OCI-LY7 (cell line): ENCODE results near the gene NOL4L.

ENCODE experiments used
- CTCF ChIP-seq: fragments of 200-600 bp; sonication (generic); conservative IDR thresholded peaks from 2 replicates; pipeline ENCODE4 v1.5.1; 2014; ENCODE audit warnings: mild to moderate bottlenecking, antibody characterized with exemption, low read length, moderate library complexity, mixed read lengths
- EZH2phosphoT487 ChIP-seq: fragments of 200-600 bp; sonication (generic); IDR thresholded peaks from 2 replicates; pipeline ENCODE4 v1.6.1; 2018; ENCODE audit warnings: low read depth, borderline replicate concordance, mild to moderate bottlenecking, mixed run types, antibody characterized with exemption, low read length, moderate library complexity, mixed read lengths

DNA sequence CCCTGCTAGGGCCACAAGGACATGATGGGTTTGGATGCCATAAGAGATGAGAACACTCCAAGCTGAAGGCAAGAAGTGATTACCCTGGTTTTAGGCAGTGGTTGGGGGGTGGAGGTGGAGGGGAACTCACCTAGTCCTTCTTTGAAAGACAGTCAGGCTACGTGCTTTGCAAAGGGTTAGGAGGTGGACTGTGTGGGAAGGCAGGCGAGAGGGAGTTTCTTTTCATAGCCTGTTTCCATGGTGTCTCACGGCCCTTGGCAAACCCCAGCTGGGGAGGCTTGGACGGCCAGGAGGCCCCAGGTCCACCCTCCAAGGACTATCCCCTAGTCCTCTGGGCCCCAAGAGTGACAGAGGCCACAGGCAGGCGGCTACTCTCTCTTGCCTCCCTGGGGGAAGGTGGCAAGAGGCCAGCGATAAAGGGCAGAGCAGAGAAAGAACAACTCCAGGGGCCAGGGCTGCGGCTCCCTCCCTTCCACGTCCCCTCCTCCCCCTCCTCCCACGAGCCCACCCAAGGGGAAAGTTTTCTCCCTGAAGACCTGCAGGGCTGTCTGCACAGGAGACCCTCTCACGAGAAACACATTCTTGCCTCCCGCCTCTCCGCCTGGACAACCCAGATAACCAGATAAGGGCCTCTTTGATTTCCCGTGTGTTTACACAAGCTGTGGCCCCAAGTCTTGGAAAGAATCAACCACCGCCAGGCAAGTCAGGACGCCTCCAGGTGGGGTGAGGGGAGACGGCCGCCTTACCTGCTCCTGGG is 74.4 kb downstream of the NOL4L start:
- TF ChIP-seq CTCF, result no peak
- TF ChIP-seq EZH2phosphoT487, result no peak
